AML-193 (cell line): ENCODE results near the gene PHAF1.

ENCODE experiments used
- DNase-seq, 2 experiments: peaks; one replicate each; lab custom pipeline; 2025; lab: John Stamatoyannopoulos, UW

Gene PHAF1

GRCh38 chr16:67180166-67180565 lies 70.4 kb downstream of the PHAF1 start:
- no peak for DNase-seq

- no peak for DNase-seq
Measured at GRCh38 chr16:67181346-67181745, 71.6 kb downstream of the PHAF1 start.

- DNase-seq: no peak
Measured at GRCh38 chr16:67182288-67182687, 72.5 kb downstream of the PHAF1 start.

- no peak for DNase-seq
Measured at GRCh38 chr16:67183284-67183626, 73.5 kb downstream of the PHAF1 start.

GRCh38 chr16:67183627-67184452 lies 74.1 kb downstream of the PHAF1 start, which contains the start of gene MATCAP1:
TSS of gene MATCAP1 (minus strand) at chr16:67183963. CDS start at chr16:67180610, 3,353 bp downstream.
- peak; percentile 96 to 97 for DNase-seq

GRCh38 chr16:67184453-67184994 lies 74.8 kb downstream of the PHAF1 start:
- no peak for DNase-seq

GRCh38 chr16:67184995-67185650 lies 75.4 kb downstream of the PHAF1 start:
- DNase-seq: peak; percentile 77 to 81

- DNase-seq: no peak
Measured at GRCh38 chr16:67185651-67186134, 76.0 kb downstream of the PHAF1 start.

- DNase-seq: no peak
Measured at GRCh38 chr16:67186550-67186950, 76.8 kb downstream of the PHAF1 start.

- no peak for DNase-seq
Measured at GRCh38 chr16:67187175-67187890, 77.6 kb downstream of the PHAF1 start.

GRCh38 chr16:67188323-67188722 lies 78.6 kb downstream of the PHAF1 start:
- no peak for DNase-seq

- no peak for DNase-seq
Measured at GRCh38 chr16:67188798-67189197, 79.1 kb downstream of the PHAF1 start.

- no peak for DNase-seq
Measured at GRCh38 chr16:67190041-67190440, 80.3 kb downstream of the PHAF1 start, which contains the start of gene EXOC3L1. TSS of gene EXOC3L1 (minus strand) at chr16:67190136. CDS start at chr16:67189676, 460 bp downstream.

GRCh38 chr16:67190448-67191399 lies 81.0 kb downstream of the PHAF1 start:
- no peak for DNase-seq

- no peak for DNase-seq
Measured at GRCh38 chr16:67191411-67191994, 81.8 kb downstream of the PHAF1 start.

GRCh38 chr16:67191995-67192681 lies 82.4 kb downstream of the PHAF1 start, which contains the start of gene E2F4:
TSS of gene E2F4 (plus strand) at chr16:67192155. CDS start at chr16:67192228, 73 bp downstream.
- DNase-seq: peak; percentile 86 to 92

GRCh38 chr16:67192781-67193361 lies 83.1 kb downstream of the PHAF1 start:
- DNase-seq: no peak

- no peak for DNase-seq
Measured at GRCh38 chr16:67193536-67193935, 83.8 kb downstream of the PHAF1 start.

- no peak for DNase-seq
Measured at GRCh38 chr16:67194260-67194659, 84.5 kb downstream of the PHAF1 start.
